Choroid plexus epithelial cell (primary cell): ENCODE results near the gene ANTKMT.

Experiments
- DNase-seq: peaks from one replicate; pipeline ENCODE4 v3.0.0-alpha.2; 2010; ENCODE audit warnings: low read depth
- H3K4me3 ChIP-seq: 2 replicates; pipeline ENCODE4 v1.5.1; 2011; ENCODE audit warnings: low read depth, mild to moderate bottlenecking, control low read depth, low read length, moderate library complexity
- CTCF ChIP-seq: conservative IDR thresholded peaks from 2 replicates; pipeline ENCODE4 v1.5.1; 2011; ENCODE audit warnings: low read depth, mild to moderate bottlenecking, control low read depth, inconsistent platforms, low read length, moderate library complexity

Gene ANTKMT

DNA sequence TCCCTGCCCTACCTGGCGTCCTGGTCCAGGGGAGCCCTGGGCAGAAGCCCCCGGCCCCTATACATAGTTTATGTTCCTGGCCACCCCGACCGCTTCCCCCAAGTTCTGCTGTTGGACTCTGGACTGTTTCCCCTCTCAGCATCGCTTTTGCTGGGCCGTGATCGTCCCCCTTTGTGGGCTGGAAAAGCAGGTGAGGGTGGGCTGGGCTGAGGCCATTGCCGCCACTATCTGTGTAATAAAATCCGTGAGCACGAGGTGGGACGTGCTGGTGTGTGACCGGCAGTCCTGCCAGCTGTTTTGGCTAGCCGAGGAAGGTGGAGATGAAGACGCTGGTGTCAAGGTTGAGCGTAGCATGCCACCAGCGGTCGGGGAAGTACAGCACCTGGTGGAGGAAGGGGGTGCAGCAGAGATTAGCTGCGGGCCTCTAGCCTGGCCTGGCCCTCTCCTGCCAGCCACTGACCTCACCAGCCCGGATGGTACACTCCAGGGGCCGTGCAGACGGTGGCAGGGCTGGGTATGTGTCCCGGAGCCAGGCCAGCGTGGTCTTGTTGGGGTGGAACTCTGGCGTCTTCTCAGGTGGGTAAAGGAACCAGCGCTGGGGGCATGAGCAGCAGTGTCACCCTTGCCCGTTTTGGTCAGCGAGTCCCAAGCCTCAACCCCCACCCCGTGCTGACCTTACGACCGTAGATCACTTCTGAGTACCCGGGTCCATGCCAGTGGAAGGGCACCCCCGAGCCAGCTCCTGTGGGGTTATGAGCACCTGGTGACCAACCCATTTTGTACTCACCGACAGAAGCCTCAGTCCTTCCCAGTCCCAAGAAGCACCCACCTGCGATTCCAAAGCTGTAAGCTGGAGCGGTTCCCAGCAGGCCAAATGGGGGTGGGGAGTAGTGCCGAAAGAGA lies 38.2 kb upstream of the ANTKMT start:
- H3K4me3 ChIP-seq: peak overlapping the region; percentile 69
- no peak for DNase-seq
- no peak for TF ChIP-seq CTCF

DNA sequence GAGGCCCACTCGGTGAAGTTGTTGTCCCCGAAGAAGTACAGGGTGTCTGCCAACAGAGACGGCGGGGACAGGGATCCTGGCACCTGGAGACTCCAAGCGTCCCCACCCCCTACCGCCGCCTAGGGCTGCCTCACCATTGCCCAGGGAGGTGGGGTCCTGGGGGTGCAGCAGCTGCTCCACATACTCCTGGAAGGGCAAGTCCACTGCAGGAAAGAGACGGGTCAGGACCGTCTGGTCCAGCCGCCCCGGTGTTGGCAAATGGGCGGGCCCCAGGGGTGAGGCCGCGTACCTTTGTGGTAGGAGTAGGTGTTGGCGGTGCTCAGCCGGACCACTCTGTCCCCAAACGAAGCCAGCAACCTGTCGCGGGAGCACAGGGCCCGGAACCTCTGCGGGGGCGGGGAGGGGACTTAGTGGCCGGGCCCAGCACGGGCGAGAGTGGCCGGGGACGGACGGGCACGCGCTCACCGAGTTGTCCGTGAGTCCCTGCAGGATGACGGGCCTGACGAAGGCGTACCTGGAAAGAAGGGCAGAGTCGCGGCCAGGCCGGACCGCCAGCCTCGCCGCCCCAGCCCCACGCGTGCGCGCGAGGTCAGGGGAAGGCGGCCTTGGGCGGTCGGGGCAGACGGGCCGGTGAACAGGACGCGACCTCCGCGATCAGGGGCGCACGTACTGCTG lies 37.4 kb upstream of the ANTKMT start:
- DNase-seq: no peak
- TF ChIP-seq CTCF: no peak
- H3K4me3 ChIP-seq: peak overlapping the region; percentile 69

DNA sequence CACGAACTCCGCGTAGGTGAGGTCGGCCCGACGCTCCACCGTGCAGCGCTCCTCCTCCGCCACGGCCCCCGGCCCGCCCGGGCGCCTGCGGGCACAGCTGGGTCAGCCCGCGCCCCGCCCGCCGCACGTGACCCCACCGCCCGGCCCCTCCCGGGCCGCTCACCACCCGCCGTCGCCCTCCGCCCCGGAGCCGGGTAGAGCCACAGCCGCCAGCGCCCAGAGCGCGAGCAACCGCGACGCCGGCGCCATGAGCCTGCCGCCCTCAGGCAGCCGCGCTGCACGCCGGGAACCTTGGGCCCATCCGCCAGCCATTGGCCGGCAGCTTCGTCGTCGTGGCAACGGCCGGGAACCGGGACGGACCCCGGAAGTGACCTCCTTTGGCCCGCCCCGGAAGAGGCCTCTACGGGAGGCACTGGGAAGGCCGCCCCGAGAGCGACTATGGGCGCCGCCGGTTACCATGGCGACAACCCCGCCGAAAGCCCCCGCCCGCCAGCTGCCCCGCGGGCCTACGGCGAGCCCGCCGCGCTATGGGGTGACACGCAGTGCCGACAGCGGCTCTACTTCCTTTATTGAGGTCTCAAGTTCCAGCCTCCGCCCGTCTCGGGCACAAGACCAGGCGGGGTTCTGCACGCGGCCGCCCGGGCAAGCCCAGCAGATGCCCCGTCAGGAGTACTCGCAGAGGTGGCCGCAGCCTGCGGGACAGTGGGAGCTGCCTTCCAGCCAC lies 36.7 kb upstream of the ANTKMT start, which contains the start of gene JMJD8:
Gene JMJD8 (minus strand): TSS at position 264 of the 724 bp plus-strand sequence. CDS start 15 bp downstream, at position 249.
- H3K4me3 ChIP-seq: peak within 1 kb of the TSS; percentile 69
- DNase-seq: peak; percentile 97
- TF ChIP-seq CTCF: no peak

GRCh38 chr16:684961-685696 lies 35.8 kb upstream of the ANTKMT start:
- no peak for DNase-seq
- peak overlapping the region; percentile 69 for H3K4me3 ChIP-seq
- TF ChIP-seq CTCF: no peak

- TF ChIP-seq CTCF: peak; percentile 54
- peak; percentile 42 for DNase-seq
- H3K4me3 ChIP-seq: no peak overlapping the region
These were observed 35.0 kb upstream of the ANTKMT start for GRCh38 chr16:685967-686366.
